CD14-positive monocyte (primary cell): ENCODE data around the gene RTN4RL1. TPM values are rescaled to one million over a fixed set of nuclear protein-coding genes. Genes with fewer than 3 reads are reported as not detected.

Source experiments
- DNase-seq, 3 donors: peaks; one replicate each; pipeline ENCODE4 v3.0.0-alpha.2; 2011 to 2022
- H2AFZ ChIP-seq: 2 replicates; pipeline ENCODE4 v1.6.0; 2012; ENCODE audit warnings: mild to moderate bottlenecking, low read depth, low read length, inconsistent platforms; ENCODE audit not compliant: insufficient read depth, poor library complexity, severe bottlenecking
- H3K27ac ChIP-seq, 2 donors: 1 replicate in 1 of 2; 2 replicates in 1 of 2; pipeline ENCODE4 v1.5.1; 2012 to 2013; ENCODE audit warnings: low read length in 2 of 2, control low read depth in 1 of 2, inconsistent platforms in 1 of 2, low read depth in 1 of 2, mild to moderate bottlenecking in 1 of 2
- H3K27me3 ChIP-seq, 2 donors: one replicate each; pipeline versions ENCODE4 v1.6.0 to v1.6.1; 2011 to 2013; ENCODE audit warnings: low read length in 2 of 2; ENCODE audit not compliant: control insufficient read depth in 2 of 2, insufficient read depth in 2 of 2
- H3K36me3 ChIP-seq, 2 donors: replicated peaks in 1 of 2; 1 replicate in 1 of 2; 2 replicates in 1 of 2; pipeline versions ENCODE4 v1.5.1 to v1.6.1; 2012 to 2013; ENCODE audit warnings: low read length in 2 of 2, control low read depth in 1 of 2, inconsistent platforms in 1 of 2, mild to moderate bottlenecking in 1 of 2; ENCODE audit not compliant: insufficient read depth in 2 of 2, control insufficient read depth in 1 of 2
- H3K4me1 ChIP-seq, 2 donors: 1 replicate in 1 of 2; 2 replicates in 1 of 2; pipeline versions ENCODE4 v1.5.1 to v1.6.1; 2012 to 2013; ENCODE audit warnings: low read length in 2 of 2, control low read depth in 1 of 2, inconsistent platforms in 1 of 2, mild to moderate bottlenecking in 1 of 2, moderate library complexity in 1 of 2; ENCODE audit not compliant: insufficient read depth in 2 of 2, control insufficient read depth in 1 of 2
- H3K4me2 ChIP-seq: replicated peaks from 2 replicates; pipeline ENCODE3; 2012; ENCODE audit warnings: low read length, moderate library complexity, mild to moderate bottlenecking; ENCODE audit not compliant: poor library complexity, severe bottlenecking; ENCODE audit errors: extremely low read depth
- H3K4me3 ChIP-seq, 3 experiments: fragments of 200-600 bp in 1 of 3; sonication (generic) in 1 of 3; replicated peaks in 1 of 3; 1 replicate in 2 of 3; 2 replicates in 1 of 3; pipeline ENCODE4 v1.5.1; 2011 to 2013; ENCODE audit warnings: low read length in 3 of 3, mild to moderate bottlenecking in 3 of 3, control low read depth in 2 of 3, low read depth in 2 of 3, inconsistent platforms in 1 of 3, moderate library complexity in 1 of 3
- H3K79me2 ChIP-seq: 2 replicates; pipeline ENCODE4 v1.6.0; 2012; ENCODE audit warnings: mild to moderate bottlenecking, control low read depth, inconsistent platforms, low read length, moderate library complexity; ENCODE audit not compliant: insufficient read depth
- H3K9ac ChIP-seq: 2 replicates; pipeline ENCODE4 v1.6.0; 2017; ENCODE audit warnings: low read length, mild to moderate bottlenecking; ENCODE audit not compliant: insufficient read depth, poor library complexity, severe bottlenecking
- H3K9me3 ChIP-seq, 2 donors: replicated peaks in 1 of 2; 1 replicate in 1 of 2; 2 replicates in 1 of 2; pipeline versions ENCODE4 v1.5.1 to v1.6.1; 2012 to 2013; ENCODE audit warnings: low read length in 2 of 2, control low read depth in 1 of 2; ENCODE audit not compliant: control insufficient read depth in 1 of 2, insufficient read depth in 1 of 2
- H4K20me1 ChIP-seq: 2 replicates; pipeline ENCODE4 v1.6.0; 2012; ENCODE audit warnings: mild to moderate bottlenecking, low read length, control low read depth, moderate library complexity; ENCODE audit not compliant: insufficient read depth
- H3K27ac Mint-ChIP-seq, 7 donors: one replicate each; pipeline ENCODE4 v1.8.0; 2020; ENCODE audit warnings: mild to moderate bottlenecking in 7 of 7, mixed read lengths in 7 of 7, moderate library complexity in 6 of 7, inconsistent platforms in 2 of 7
- H3K27me3 Mint-ChIP-seq, 3 donors: one replicate each; pipeline ENCODE4 v1.8.0; 2021 to 2022; ENCODE audit warnings: low read depth in 3 of 3, mild to moderate bottlenecking in 3 of 3, mixed read lengths in 3 of 3, moderate library complexity in 3 of 3, inconsistent platforms in 1 of 3
- H3K36me3 Mint-ChIP-seq, 2 donors: one replicate each; pipeline ENCODE4 v1.8.0; 2020; ENCODE audit warnings: mixed read lengths in 2 of 2, inconsistent platforms in 1 of 2, mild to moderate bottlenecking in 1 of 2
- H3K4me1 Mint-ChIP-seq: one replicate; pipeline ENCODE4 v1.8.0; 2020; ENCODE audit warnings: mild to moderate bottlenecking, mixed read lengths
- H3K4me3 Mint-ChIP-seq, 2 donors: one replicate each; pipeline ENCODE4 v1.8.0; 2020; ENCODE audit warnings: mild to moderate bottlenecking in 2 of 2, mixed read lengths in 2 of 2, moderate library complexity in 1 of 2
- H3K9me3 Mint-ChIP-seq, 7 donors: one replicate each; pipeline ENCODE4 v1.8.0; 2020 to 2022; ENCODE audit warnings: mixed read lengths in 7 of 7, mild to moderate bottlenecking in 6 of 7, moderate library complexity in 6 of 7, inconsistent platforms in 2 of 7
- CTCF ChIP-seq: fragments of 200-600 bp; IDR thresholded peaks from one replicate; pipeline ENCODE4 v1.8.0; 2022; ENCODE audit warnings: antibody characterized with exemption, mild to moderate bottlenecking
- WGBS: methylation state at CpG from one replicate; pipeline ENCODE4 v1.1.5; 2013; ENCODE audit warnings: missing lambda C conversion rate; ENCODE audit not compliant: insufficient coverage; 5-methylcytosine and 5-hydroxymethylcytosine counted together
- intact Hi-C, 2 donors: fragments of 100-400 bp; cut with micrococcal nuclease; formaldehyde crosslinking; loops; one replicate each; pipeline versions ENCODE4 v1.15.0 to v1.15.1; 2023
- polyA plus RNA-seq, 3 donors: library from polyadenylated mRNA; depleted of rRNA in 1 of 3; unstranded in 2 of 3; stranded (reverse) in 1 of 3; fragments of 300-500 nt in 2 of 3; fragments of >200 nt in 1 of 3; fragmentation: Illumina TruSeq in 2 of 3; gene quantifications; 1 replicate in 2 of 3; 2 replicates in 1 of 3; pipeline ENCODE4 v1.2.3, GENCODE V29; 2012 to 2021

Gene RTN4RL1
- polyA plus RNA-seq, 3 donors: 0.07 to 0.29 (median 0.11) TPM

- peaks cover 26% of the 10 kb centered on the region for H3K4me1 Mint-ChIP-seq
- Histone ChIP-seq H3K27me3 (peaks cover 0 to 4% of the 10 kb centered on the region in 2 donors), H3K9me3 (no peaks in the 10 kb centered on the region), H3K36me3 (peaks cover 21 to 72% of the 10 kb centered on the region in 2 donors), H3K79me2 (no peaks in the 10 kb centered on the region), H3K4me2 (no peak overlapping the region), H4K20me1 (no peaks in the 10 kb centered on the region), H3K27ac (no peak overlapping the region), H2AFZ (no peak overlapping the region), H3K4me1 (peaks cover 13 to 16% of the 10 kb centered on the region in 2 donors), H3K4me3 (no peak overlapping the region), H3K9ac (no peak overlapping the region)
- TF ChIP-seq CTCF: no peak
- H3K9me3 Mint-ChIP-seq: no peaks in the 10 kb centered on the region
- H3K27me3 Mint-ChIP-seq: peaks cover 6 to 23% (median 8%) of the 10 kb centered on the region in 3 donors
- H3K36me3 Mint-ChIP-seq: peaks cover 75 to 83% of the 10 kb centered on the region in 2 donors
- intact Hi-C loops: no loop called here
- no peak overlapping the region for H3K27ac Mint-ChIP-seq
- no peak overlapping the region for H3K4me3 Mint-ChIP-seq
- DNase-seq: no peak
- WGBS: 65% methylated on average over 4 of the region's 5 CpGs
Measured at GRCh38 chr17:2064147-2064489, 39.0 kb upstream of the RTN4RL1 start.

GRCh38 chr17:2063261-2064146 lies 38.4 kb upstream of the RTN4RL1 start:
- Histone ChIP-seq H2AFZ (no peak overlapping the region), H3K9ac (no peak overlapping the region), H4K20me1 (no peaks in the 10 kb centered on the region), H3K4me2 (no peak overlapping the region), H3K36me3 (peaks cover 21 to 68% of the 10 kb centered on the region in 2 donors), H3K27me3 (peaks cover 0 to 4% of the 10 kb centered on the region in 2 donors), H3K9me3 (no peaks in the 10 kb centered on the region), H3K4me1 (peaks cover 16 to 22% of the 10 kb centered on the region in 2 donors), H3K27ac (no peak overlapping the region), H3K79me2 (no peaks in the 10 kb centered on the region), H3K4me3 (no peak overlapping the region)
- peaks cover 69 to 78% of the 10 kb centered on the region in 2 donors for H3K36me3 Mint-ChIP-seq
- H3K4me3 Mint-ChIP-seq: no peak overlapping the region
- no peak for DNase-seq
- H3K27ac Mint-ChIP-seq: peak overlapping the region in 1 of 7 donors; percentile 41
- peaks cover 25% of the 10 kb centered on the region for H3K4me1 Mint-ChIP-seq
- no peak for TF ChIP-seq CTCF
- peaks cover 6 to 25% (median 8%) of the 10 kb centered on the region in 3 donors for H3K27me3 Mint-ChIP-seq
- H3K9me3 Mint-ChIP-seq: no peaks in the 10 kb centered on the region
- intact Hi-C loops: no loop called here
- WGBS: 95% methylated on average over 9 of the region's 16 CpGs
